Liver (tissue), 9 donors: ENCODE results near the gene IP6K3. TPM values are rescaled to one million over a fixed set of nuclear protein-coding genes. Genes with fewer than 3 reads are reported as not detected.

Experiments used
- DNase-seq: peaks from one replicate; pipeline ENCODE4 v3.0.0-alpha.2; 2017; ENCODE audit warnings: low spot score
- H3K27ac ChIP-seq, 2 donors: one replicate each; pipeline ENCODE4 v1.7.0; 2013; ENCODE audit warnings: inconsistent platforms in 2 of 2, low read length in 2 of 2, control low read depth in 1 of 2, low read depth in 1 of 2, mild to moderate bottlenecking in 1 of 2
- H3K27me3 ChIP-seq, 4 donors: one replicate each; pipeline versions ENCODE4 v1.6.1 to v1.7.0; 2013; ENCODE audit warnings: low read length in 3 of 4, inconsistent platforms in 1 of 4, mild to moderate bottlenecking in 1 of 4, moderate library complexity in 1 of 4; ENCODE audit not compliant: control insufficient read depth in 4 of 4, insufficient read depth in 4 of 4
- H3K36me3 ChIP-seq, 4 donors: one replicate each; pipeline versions ENCODE4 v1.6.1 to v1.7.0; 2013; ENCODE audit warnings: low read length in 3 of 4, mild to moderate bottlenecking in 3 of 4, low read depth in 1 of 4, moderate library complexity in 1 of 4; ENCODE audit not compliant: control insufficient read depth in 4 of 4, insufficient read depth in 3 of 4
- H3K4me1 ChIP-seq, 4 donors: one replicate each; pipeline versions ENCODE4 v1.6.1 to v1.7.0; 2013; ENCODE audit warnings: low read length in 3 of 4, mild to moderate bottlenecking in 3 of 4, moderate library complexity in 1 of 4; ENCODE audit not compliant: control insufficient read depth in 4 of 4, insufficient read depth in 4 of 4
- H3K4me3 ChIP-seq, 3 donors: one replicate each; pipeline versions ENCODE4 v1.6.1 to v1.7.0; 2013; ENCODE audit warnings: low read length in 3 of 3, control low read depth in 1 of 3, low read depth in 1 of 3, mild to moderate bottlenecking in 1 of 3
- H3K9ac ChIP-seq, 2 donors: one replicate each; pipeline ENCODE4 v1.7.0; 2013; ENCODE audit warnings: low read length in 2 of 2, mild to moderate bottlenecking in 2 of 2, moderate library complexity in 2 of 2, control low read depth in 1 of 2, low read depth in 1 of 2
- H3K9me3 ChIP-seq, 4 donors: one replicate each; pipeline versions ENCODE4 v1.6.1 to v1.7.0; 2013; ENCODE audit warnings: low read length in 3 of 4; ENCODE audit not compliant: control insufficient read depth in 4 of 4
- ATF3 ChIP-seq: IDR thresholded peaks from 2 replicates; pipeline ENCODE4 v1.6.1; 2016; ENCODE audit warnings: antibody characterized with exemption
- EGR1 ChIP-seq, 2 donors: IDR thresholded peaks; 2 replicates each; pipeline ENCODE4 v1.6.1; 2016 to 2018; ENCODE audit warnings: antibody characterized with exemption in 2 of 2, low read depth in 2 of 2
- FOXA2 ChIP-seq: IDR thresholded peaks from 2 replicates; pipeline ENCODE4 v1.6.1; 2016; ENCODE audit warnings: antibody characterized with exemption
- GABPA ChIP-seq, 2 donors: IDR thresholded peaks in 1 of 2; conservative IDR thresholded peaks in 1 of 2; 2 replicates each; pipeline ENCODE4 v1.6.1; 2016; ENCODE audit warnings: antibody characterized with exemption in 2 of 2, mild to moderate bottlenecking in 1 of 2, moderate library complexity in 1 of 2
- HNF4A ChIP-seq, 2 donors: conservative IDR thresholded peaks; 2 replicates each; pipeline ENCODE4 v1.6.1; 2016; ENCODE audit warnings: antibody characterized with exemption in 2 of 2, mild to moderate bottlenecking in 2 of 2
- HNF4G ChIP-seq: IDR thresholded peaks from 2 replicates; pipeline ENCODE4 v1.6.1; 2016; ENCODE audit warnings: antibody characterized with exemption
- JUND ChIP-seq, 2 donors: IDR thresholded peaks; 2 replicates each; pipeline ENCODE4 v1.6.1; 2016; ENCODE audit warnings: antibody characterized with exemption in 2 of 2
- NR2F2 ChIP-seq: IDR thresholded peaks from 2 replicates; pipeline ENCODE4 v1.6.1; 2016; ENCODE audit warnings: antibody characterized with exemption
- RAD21 ChIP-seq, 2 donors: IDR thresholded peaks; 2 replicates each; pipeline ENCODE4 v1.6.1; 2016; ENCODE audit warnings: antibody characterized with exemption in 2 of 2, mild to moderate bottlenecking in 2 of 2
- RXRA ChIP-seq, 2 donors: IDR thresholded peaks; 2 replicates each; pipeline ENCODE4 v1.6.1; 2017 to 2018; ENCODE audit warnings: antibody characterized with exemption in 2 of 2, mild to moderate bottlenecking in 1 of 2
- SP1 ChIP-seq: IDR thresholded peaks from 2 replicates; pipeline ENCODE4 v1.6.1; 2018; ENCODE audit warnings: antibody characterized with exemption, mild to moderate bottlenecking
- YY1 ChIP-seq: IDR thresholded peaks from 2 replicates; pipeline ENCODE4 v1.6.1; 2016; ENCODE audit warnings: antibody characterized with exemption, mild to moderate bottlenecking
- WGBS: extraction: QIAGEN DNeasy Blood & Tissue Kit; methylation state at CpG from one replicate; pipeline ENCODE4 v1.1.7; 2013; 5-methylcytosine and 5-hydroxymethylcytosine counted together
- polyA plus RNA-seq, 2 donors: library from polyadenylated mRNA; stranded (reverse) in 1 of 2; unstranded in 1 of 2; fragments of 200-250 nt in 1 of 2; fragments of >200 nt in 1 of 2; fragmentation: Nextera tagmentation in 1 of 2; extraction: Ambion mirVana in 1 of 2; gene quantifications; one replicate each; pipeline versions ENCODE4 v1.2.1 to v1.2.3, GENCODE V29; 2013 to 2015
- total RNA-seq, 2 donors: library from RNA; depleted of rRNA; stranded (reverse); fragments of >200 nt; gene quantifications; one replicate each; pipeline ENCODE4 v1.2.3, GENCODE V29; 2014
- TF ChIP-seq, protein P1 (sequence below): IDR thresholded peaks from 2 replicates; pipeline ENCODE4 v1.6.1; 2016; ENCODE audit warnings: antibody characterized with exemption
- donor health status: healthy.
- donor health status: healthy.
- donor health status: healthy.
- donor health status: healthy.
- donor health status: healthy.

IP6K3 gene
- total and polyA plus RNA-seq, 4 donors = 1.5 to 12.9 (median 6.7) TPM

DNA sequence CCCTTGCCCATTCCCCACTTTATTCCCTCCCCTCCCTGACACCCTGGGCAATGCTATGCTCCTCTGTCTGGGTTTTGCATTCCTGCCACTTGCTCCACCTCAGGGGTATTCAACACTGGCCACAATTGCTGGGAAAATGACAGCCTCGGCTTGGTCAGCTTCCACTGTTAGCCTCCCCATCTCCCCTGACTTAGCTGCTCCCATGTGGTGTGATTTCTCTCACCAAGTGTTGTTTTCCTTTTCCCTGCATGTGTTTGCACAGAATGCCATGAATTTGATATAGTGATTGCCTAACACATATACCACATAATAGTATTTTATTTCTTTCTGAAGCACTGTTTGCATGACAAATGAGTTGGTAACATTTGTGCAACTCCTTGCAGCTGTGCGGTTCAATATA, 43.7 kb upstream of the IP6K3 start (continued):
- no peak for TF ChIP-seq FOXA2
- TF ChIP-seq ATF3 = no peak
- no peak for TF ChIP-seq NR2F2
- no peak for TF ChIP-seq EGR1 (IDR thresholded peaks at IDR 0.05; ENCODE audit: low read depth in 2 of 2)
- TF ChIP-seq HNF4G = no peak
- no peak for TF ChIP-seq RXRA (IDR thresholded peaks at IDR 0.05)
- no peak for TF ChIP-seq RAD21 (IDR thresholded peaks at IDR 0.05)

DNA sequence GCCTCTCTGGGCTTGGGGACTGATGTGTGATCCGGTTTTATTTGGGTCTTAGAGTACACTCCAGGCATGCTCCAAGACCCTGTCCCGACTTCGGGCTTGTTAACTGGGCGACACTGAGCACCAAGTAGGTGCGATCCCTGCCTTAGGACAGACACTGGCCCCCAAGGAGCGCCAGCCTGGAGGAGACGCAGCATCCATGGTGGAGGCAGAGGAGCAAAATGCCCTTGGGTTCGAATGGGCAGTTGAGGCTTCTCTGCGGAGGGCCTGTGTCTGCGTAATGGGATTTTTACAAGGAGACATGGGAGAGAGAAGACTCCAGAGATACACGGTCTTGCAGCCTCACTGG, 42.8 kb upstream of the IP6K3 start:
- Histone ChIP-seq H3K4me1 (peaks cover 1 to 24% (median 17%) of the 10 kb centered on the region in 4 donors), H3K9me3 (no peaks in the 10 kb centered on the region), H3K27ac (no peak overlapping the region), H3K27me3 (no peaks in the 10 kb centered on the region), H3K4me3 (peak overlapping the region; percentile 11 to 88 (median 32)), H3K9ac (no peak overlapping the region), H3K36me3 (peaks cover 0 to 6% (median 1%) of the 10 kb centered on the region in 4 donors)
- TF ChIP-seq YY1 = no peak
- 91% methylated on average over 11 of the region's 11 CpGs for WGBS
- DNase-seq = no peak

DNA sequence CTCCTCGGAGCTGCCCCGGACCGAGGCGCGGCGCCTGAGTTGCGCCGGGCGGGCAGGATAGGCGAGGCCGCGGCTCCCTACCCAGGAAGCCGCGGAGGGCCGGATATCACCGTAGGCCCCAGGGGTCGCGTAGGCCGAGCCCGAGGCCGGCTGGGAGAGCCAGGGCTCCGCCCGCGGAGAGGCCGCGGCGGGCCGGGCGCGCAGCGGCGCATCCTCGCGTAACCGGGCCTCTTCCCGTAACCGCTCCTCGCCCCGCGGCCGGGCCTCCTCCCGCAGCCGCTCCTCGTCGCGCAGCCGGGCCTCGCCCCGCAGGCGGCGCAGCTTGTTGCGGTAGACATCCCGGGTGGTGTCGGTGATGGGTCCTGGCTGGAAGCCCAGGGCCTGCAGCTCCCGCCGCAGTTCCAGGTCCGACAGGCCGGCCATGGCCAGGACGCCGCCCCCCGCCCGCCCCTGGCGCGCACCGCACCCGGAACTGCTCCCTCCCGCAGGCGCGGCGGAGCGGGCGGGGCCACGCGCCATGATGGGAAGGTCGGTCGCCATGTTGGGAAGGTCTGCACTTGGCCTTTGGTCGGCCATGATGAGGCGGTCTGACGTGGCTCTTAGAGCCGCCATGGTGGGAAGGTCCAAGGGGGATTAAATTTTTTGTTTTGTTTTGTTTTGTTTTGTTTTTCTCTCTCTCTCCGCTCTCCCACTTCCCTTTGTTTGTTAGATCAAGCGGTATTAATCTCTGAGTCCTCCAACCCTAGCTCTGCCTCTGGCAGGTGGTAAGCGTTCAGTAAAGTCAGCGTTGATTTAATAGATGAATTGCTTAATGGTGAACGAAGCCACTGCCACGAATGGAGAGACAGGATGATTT, 42.2 kb upstream of the IP6K3 start, which contains the start of gene LEMD2:
Gene LEMD2, minus strand, starts transcription at position 437 of the 856 bp plus-strand sequence. Its CDS starts 14 bp downstream, at position 423.
- Histone ChIP-seq H3K36me3 (peaks cover 2 to 9% (median 3%) of the 10 kb centered on the region in 4 donors), H3K27ac (peak within 1 kb of the TSS; percentile 92 to 94), H3K27me3 (no peaks in the 10 kb centered on the region), H3K4me3 (peak within 1 kb of the TSS; percentile 80 to 89 (median 88)), H3K9me3 (no peaks in the 10 kb centered on the region), H3K4me1 (peaks cover 1 to 24% (median 17%) of the 10 kb centered on the region in 4 donors), H3K9ac (peak within 1 kb of the TSS; percentile 34 to 57)
- WGBS = 4% methylated on average over 86 of the region's 86 CpGs
- TF ChIP-seq ATF3 (no peak), JUND (IDR thresholded peaks at IDR 0.05) (no peak), HNF4A (conservative IDR thresholded peaks at IDR 0.05) (peak; percentile 50 to 54), SP1 (no peak), YY1 (peak; percentile 100), GABPA (IDR thresholded peaks at IDR 0.05 in 1 of 2, conservative IDR thresholded peaks at IDR 0.05 in 1 of 2) (peak in 1 of 2 donors; percentile 72), NR2F2 (no peak)
- TF ChIP-seq, protein P1, sequence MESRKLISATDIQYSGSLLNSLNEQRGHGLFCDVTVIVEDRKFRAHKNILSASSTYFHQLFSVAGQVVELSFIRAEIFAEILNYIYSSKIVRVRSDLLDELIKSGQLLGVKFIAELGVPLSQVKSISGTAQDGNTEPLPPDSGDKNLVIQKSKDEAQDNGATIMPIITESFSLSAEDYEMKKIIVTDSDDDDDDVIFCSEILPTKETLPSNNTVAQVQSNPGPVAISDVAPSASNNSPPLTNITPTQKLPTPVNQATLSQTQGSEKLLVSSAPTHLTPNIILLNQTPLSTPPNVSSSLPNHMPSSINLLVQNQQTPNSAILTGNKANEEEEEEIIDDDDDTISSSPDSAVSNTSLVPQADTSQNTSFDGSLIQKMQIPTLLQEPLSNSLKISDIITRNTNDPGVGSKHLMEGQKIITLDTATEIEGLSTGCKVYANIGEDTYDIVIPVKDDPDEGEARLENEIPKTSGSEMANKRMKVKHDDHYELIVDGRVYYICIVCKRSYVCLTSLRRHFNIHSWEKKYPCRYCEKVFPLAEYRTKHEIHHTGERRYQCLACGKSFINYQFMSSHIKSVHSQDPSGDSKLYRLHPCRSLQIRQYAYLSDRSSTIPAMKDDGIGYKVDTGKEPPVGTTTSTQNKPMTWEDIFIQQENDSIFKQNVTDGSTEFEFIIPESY = no peak
- peak; percentile 98 for DNase-seq
